DOHH2 (cell line): ENCODE measurements around the gene S100A16.
A peak's percentile ranks its signal among the peaks of the same experiment; 100 is the strongest.

Source experiments
- H3F3A ChIP-seq: fragments of 200-600 bp; sonication (generic), shearing (Covaris generic); 2 replicates; pipeline ENCODE4 v1.6.0; 2016; ENCODE audit warnings: antibody characterized with exemption, mild to moderate bottlenecking; ENCODE audit not compliant: control insufficient read depth, insufficient read depth
- H3K27ac ChIP-seq: fragments of 200-600 bp; sonication (generic); 2 replicates; pipeline ENCODE4 v1.5.1; 2014; ENCODE audit warnings: low read depth, mild to moderate bottlenecking, low read length, moderate library complexity
- H3K27me3 ChIP-seq: fragments of 200-600 bp; sonication (generic); 2 replicates; pipeline ENCODE4 v1.6.1; 2014; ENCODE audit warnings: mild to moderate bottlenecking, low read length, mixed read lengths; ENCODE audit not compliant: control insufficient read depth
- H3K36me3 ChIP-seq: fragments of 200-600 bp; sonication (generic); 2 replicates; pipeline ENCODE4 v1.6.1; 2014; ENCODE audit warnings: mild to moderate bottlenecking, low read length, moderate library complexity, mixed read lengths; ENCODE audit not compliant: control insufficient read depth
- H3K4me1 ChIP-seq: fragments of 200-600 bp; sonication (generic); 2 replicates; pipeline ENCODE4 v1.6.1; 2014; ENCODE audit warnings: mild to moderate bottlenecking, low read length, mixed read lengths; ENCODE audit not compliant: control insufficient read depth
- H3K4me2 ChIP-seq: fragments of 200-600 bp; sonication (generic); 2 replicates; pipeline ENCODE4 v1.6.0; 2014; ENCODE audit warnings: mild to moderate bottlenecking, low read length, moderate library complexity
- H3K4me3 ChIP-seq: fragments of 200-600 bp; sonication (generic); 2 replicates; pipeline ENCODE4 v1.5.1; 2014; ENCODE audit warnings: mild to moderate bottlenecking, low read length, mixed read lengths
- H3K79me2 ChIP-seq: fragments of 200-600 bp; sonication (generic); 2 replicates; pipeline ENCODE4 v1.6.1; 2014; ENCODE audit warnings: mild to moderate bottlenecking, low read length, mixed read lengths; ENCODE audit not compliant: control insufficient read depth
- H3K9me2 ChIP-seq: fragments of 200-600 bp; sonication (generic); replicated peaks from 2 replicates; pipeline ENCODE4 v1.6.1; 2014; ENCODE audit warnings: mild to moderate bottlenecking, low read length, mixed read lengths; ENCODE audit not compliant: control insufficient read depth
- H3K9me3 ChIP-seq: fragments of 200-600 bp; sonication (generic); 2 replicates; pipeline ENCODE4 v1.6.1; 2014; ENCODE audit warnings: antibody characterized with exemption, low read length, mixed read lengths; ENCODE audit not compliant: control insufficient read depth, insufficient read depth
- H4K20me1 ChIP-seq: fragments of 200-600 bp; sonication (generic); 2 replicates; pipeline ENCODE4 v1.6.0; 2014; ENCODE audit warnings: low read depth, mild to moderate bottlenecking, antibody characterized with exemption, low read length, moderate library complexity; ENCODE audit not compliant: control insufficient read depth, insufficient read depth
- CTCF ChIP-seq: fragments of 200-600 bp; sonication (generic); IDR thresholded peaks from one replicate; pipeline ENCODE4 v1.5.1; 2014; ENCODE audit warnings: antibody characterized with exemption, mild to moderate bottlenecking, low read depth, low read length; ENCODE audit not compliant: poor library complexity, severe bottlenecking
- EZH2phosphoT487 ChIP-seq: fragments of 200-600 bp; sonication (generic); IDR thresholded peaks from 2 replicates; pipeline ENCODE4 v1.6.1; 2017; ENCODE audit warnings: borderline replicate concordance, mild to moderate bottlenecking, antibody characterized with exemption, low read length, moderate library complexity, mixed read lengths

The S100A16 gene

GRCh38 chr1:153659656-153660055 lies 46.7 kb upstream of the S100A16 start:
- Histone ChIP-seq H3K79me2 (peaks cover 14% of the 10 kb centered on the region), H3F3A (peaks cover 46% of the 10 kb centered on the region), H4K20me1 (no peaks in the 10 kb centered on the region), H3K36me3 (peaks cover 43% of the 10 kb centered on the region), H3K4me3 (peak overlapping the region; percentile 89), H3K4me2 (peak overlapping the region; percentile 76), H3K9me3 (no peaks in the 10 kb centered on the region), H3K4me1 (peaks cover 17% of the 10 kb centered on the region), H3K27me3 (no peaks in the 10 kb centered on the region), H3K9me2 (no peaks in the 10 kb centered on the region), H3K27ac (no peak overlapping the region)
- TF ChIP-seq CTCF (no peak), EZH2phosphoT487 (no peak)

- Histone ChIP-seq H3K27me3 (no peaks in the 10 kb centered on the region), H3K79me2 (peaks cover 14% of the 10 kb centered on the region), H3K4me1 (peaks cover 17% of the 10 kb centered on the region), H3K27ac (peak overlapping the region; percentile 64), H3K4me2 (peak overlapping the region; percentile 76), H3F3A (peaks cover 45% of the 10 kb centered on the region), H3K9me3 (no peaks in the 10 kb centered on the region), H3K9me2 (no peaks in the 10 kb centered on the region), H3K36me3 (peaks cover 38% of the 10 kb centered on the region), H4K20me1 (no peaks in the 10 kb centered on the region), H3K4me3 (peak overlapping the region; percentile 89)
- no peak for TF ChIP-seq CTCF
- TF ChIP-seq EZH2phosphoT487: no peak
These were observed 46.2 kb upstream of the S100A16 start for GRCh38 chr1:153659175-153659534.

- Histone ChIP-seq H3K36me3 (peaks cover 32% of the 10 kb centered on the region), H3K4me3 (peak within 1 kb of the TSS; percentile 89), H3K4me2 (peak within 1 kb of the TSS; percentile 76), H3K27me3 (no peaks in the 10 kb centered on the region), H4K20me1 (no peaks in the 10 kb centered on the region), H3K4me1 (peaks cover 17% of the 10 kb centered on the region), H3K9me2 (no peaks in the 10 kb centered on the region), H3K9me3 (no peaks in the 10 kb centered on the region), H3F3A (peaks cover 39% of the 10 kb centered on the region), H3K27ac (peak within 1 kb of the TSS; percentile 64), H3K79me2 (peaks cover 14% of the 10 kb centered on the region)
- TF ChIP-seq CTCF (no peak), EZH2phosphoT487 (no peak)
These were observed 45.6 kb upstream of the S100A16 start, which contains the start of gene SNAPIN for GRCh38 chr1:153658400-153659174. SNAPIN (plus strand) TSS chr1:153658703; CDS start chr1:153658744, 41 bp downstream.
